HepG2 (cell line): ENCODE results near the gene RBM19. TPM values are rescaled to one million over a fixed set of nuclear protein-coding genes. Genes with fewer than 3 reads are reported as not detected.

Experiments used
- CBX5 ChIP-seq: sonication (generic); formaldehyde crosslinking; IDR thresholded peaks from 2 replicates; pipeline ENCODE4 v1.4.0; 2020; ENCODE audit warnings: missing genetic modification reagents, borderline replicate concordance
- ELF1 ChIP-seq: sonication (generic); formaldehyde crosslinking; IDR thresholded peaks from 2 replicates; pipeline ENCODE4 v1.4.0; 2020; ENCODE audit warnings: missing genetic modification reagents
- JUN ChIP-seq: sonication (generic); formaldehyde crosslinking; IDR thresholded peaks from 2 replicates; pipeline ENCODE4 v1.4.0; 2020; ENCODE audit warnings: mild to moderate bottlenecking, missing genetic modification reagents
- KDM6A ChIP-seq: IDR thresholded peaks from 2 replicates; pipeline ENCODE4 v1.6.1; 2016; ENCODE audit warnings: low read depth
- MBD4 ChIP-seq: IDR thresholded peaks from 2 replicates; pipeline ENCODE4 v1.6.1; 2012; ENCODE audit warnings: low read length, inconsistent platforms, borderline replicate concordance
- RARG ChIP-seq: sonication (generic); formaldehyde crosslinking; IDR thresholded peaks from 2 replicates; pipeline ENCODE4 v1.4.0; 2020; ENCODE audit warnings: low read depth, mild to moderate bottlenecking, missing genetic modification reagents
- TP53 ChIP-seq: sonication (generic); formaldehyde crosslinking; conservative IDR thresholded peaks from 2 replicates; pipeline ENCODE4 v1.4.0; 2020; ENCODE audit warnings: missing genetic modification reagents
- ZFP37 ChIP-seq: sonication (generic); formaldehyde crosslinking; IDR thresholded peaks from 2 replicates; pipeline ENCODE4 v1.4.0; 2020; ENCODE audit warnings: missing genetic modification reagents, borderline replicate concordance
- ZKSCAN1 ChIP-seq: fragments of 150-350 bp; IDR thresholded peaks from 2 replicates; pipeline ENCODE4 v1.6.1; 2014; ENCODE audit warnings: low read length
- ZNF180 ChIP-seq: sonication (generic); formaldehyde crosslinking; IDR thresholded peaks from 2 replicates; pipeline ENCODE4 v1.4.0; 2020; ENCODE audit warnings: low read depth, missing genetic modification reagents, borderline replicate concordance
- ZNF337 ChIP-seq: sonication (generic); formaldehyde crosslinking; IDR thresholded peaks from 2 replicates; pipeline ENCODE4 v1.5.1; 2020; ENCODE audit warnings: missing genetic modification reagents, low read depth, mild to moderate bottlenecking, borderline replicate concordance
- ZNF44 ChIP-seq: sonication (generic); formaldehyde crosslinking; IDR thresholded peaks from 2 replicates; pipeline ENCODE4 v1.5.1; 2020; ENCODE audit warnings: mild to moderate bottlenecking, missing genetic modification reagents
- ZZZ3 ChIP-seq: sonication (generic); formaldehyde crosslinking; IDR thresholded peaks from 2 replicates; pipeline ENCODE4 v1.4.0; 2020; ENCODE audit warnings: missing genetic modification reagents, mild to moderate bottlenecking, borderline replicate concordance
- polyA plus RNA-seq, 8 experiments: library from polyadenylated mRNA; depleted of rRNA in 3 of 8; stranded (reverse) in 7 of 8; unstranded in 1 of 8; fragments of >200 nt; fragmentation: Illumina TruSeq in 4 of 8; extraction: Trizol in 4 of 8; gene quantifications; 2 replicates each; pipeline versions ENCODE4 v1.2.1 to v1.2.3, GENCODE V29; 2011 to 2016; ENCODE audit warnings: low read depth in 4 of 8, missing spikeins in 1 of 8, mixed read lengths in 1 of 8; ENCODE audit not compliant: insufficient read depth in 1 of 8
- total RNA-seq, 5 experiments: library from RNA; depleted of rRNA; stranded (reverse); fragments of >200 nt; fragmentation: Illumina TruSeq; extraction: Trizol; gene quantifications; 2 replicates each; pipeline ENCODE4 v1.2.3, GENCODE V29; 2016; ENCODE audit warnings: low read depth in 1 of 5
- TF ChIP-seq, protein P1 (sequence below): sonication (generic); formaldehyde crosslinking; IDR thresholded peaks from 2 replicates; pipeline ENCODE4 v1.5.0; 2020; ENCODE audit warnings: mild to moderate bottlenecking, missing genetic modification reagents
- TF ChIP-seq, protein P2 (sequence below): sonication (generic); formaldehyde crosslinking; IDR thresholded peaks from 2 replicates; pipeline ENCODE4 v1.4.0; 2020; ENCODE audit warnings: missing genetic modification reagents, borderline replicate concordance
- TF ChIP-seq, protein P3 (sequence below): sonication (generic); IDR thresholded peaks from 2 replicates; pipeline ENCODE4 v1.6.1; 2016; ENCODE audit warnings: low read depth, borderline replicate concordance
- TF ChIP-seq, protein P4 (sequence below): sonication (generic); formaldehyde crosslinking; IDR thresholded peaks from 2 replicates; pipeline ENCODE4 v1.4.0; 2020; ENCODE audit warnings: missing genetic modification reagents, borderline replicate concordance
- TF ChIP-seq, protein P5 (sequence below), 2 experiments: fragments of 450-650 bp in 1 of 2; sonication (generic) in 1 of 2; formaldehyde crosslinking; IDR thresholded peaks; 2 replicates each; pipeline versions ENCODE4 v1.5.0 to v1.8.0; 2020 to 2022; ENCODE audit warnings: mild to moderate bottlenecking in 1 of 2, missing genetic modification reagents in 1 of 2

The RBM19 gene
- total and polyA plus RNA-seq, 2 of the 13 experiments (the other 11 are each of a cell fraction or from before 2014, with no cell fraction given), result 19.3 to 32.2 TPM

DNA sequence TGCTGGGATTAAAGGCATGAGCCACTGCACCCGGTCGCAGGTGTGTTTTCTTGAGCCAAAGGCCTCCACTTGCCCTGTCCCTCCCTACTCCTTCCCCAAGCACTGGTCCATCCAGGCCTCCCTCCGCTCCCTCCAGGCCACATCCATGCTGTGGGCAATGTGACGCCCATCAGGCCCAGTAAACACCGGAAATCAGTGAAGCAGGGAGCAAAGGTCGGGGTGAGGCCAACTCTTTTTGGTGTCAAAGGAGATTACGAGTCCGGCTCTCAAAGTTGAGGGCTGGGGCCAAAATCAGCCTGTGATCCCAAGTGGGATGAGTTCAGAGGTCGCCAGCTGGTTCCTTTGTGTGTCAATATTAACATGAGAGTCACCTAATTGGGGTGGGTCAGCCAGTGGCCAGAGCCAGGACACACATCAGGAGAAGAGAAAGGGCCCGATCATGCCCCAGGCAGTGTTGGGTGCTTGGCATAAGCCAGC lies 195.7 kb downstream of the RBM19 start (continued):
- TF ChIP-seq ZFP37 (peak; percentile 62; the same call in 1 of the 2 replicates), JUN (CRISPR knock-in tag) (peak; percentile 77), ZNF337 (CRISPR knock-in tag) (no peak), ZNF44 (CRISPR knock-in tag) (no peak), MBD4 (no peak), ZNF180 (no peak), ELF1 (peak; percentile 88), ZKSCAN1 (peak; percentile 52; the same call in 1 of the 2 replicates), ZZZ3 (0 out of 2 replicates have a peak, but pooled peaks have one; percentile 67), TP53 (CRISPR knock-in tag) (no peak), CBX5 (CRISPR knock-in tag) (peak; percentile 90; the same call in 1 of the 2 replicates), KDM6A (CRISPR knock-in tag) (peak; percentile 98), RARG (CRISPR knock-in tag) (0 out of 2 replicates have a peak, but pooled peaks have one; percentile 46)
- TF ChIP-seq, protein P1, sequence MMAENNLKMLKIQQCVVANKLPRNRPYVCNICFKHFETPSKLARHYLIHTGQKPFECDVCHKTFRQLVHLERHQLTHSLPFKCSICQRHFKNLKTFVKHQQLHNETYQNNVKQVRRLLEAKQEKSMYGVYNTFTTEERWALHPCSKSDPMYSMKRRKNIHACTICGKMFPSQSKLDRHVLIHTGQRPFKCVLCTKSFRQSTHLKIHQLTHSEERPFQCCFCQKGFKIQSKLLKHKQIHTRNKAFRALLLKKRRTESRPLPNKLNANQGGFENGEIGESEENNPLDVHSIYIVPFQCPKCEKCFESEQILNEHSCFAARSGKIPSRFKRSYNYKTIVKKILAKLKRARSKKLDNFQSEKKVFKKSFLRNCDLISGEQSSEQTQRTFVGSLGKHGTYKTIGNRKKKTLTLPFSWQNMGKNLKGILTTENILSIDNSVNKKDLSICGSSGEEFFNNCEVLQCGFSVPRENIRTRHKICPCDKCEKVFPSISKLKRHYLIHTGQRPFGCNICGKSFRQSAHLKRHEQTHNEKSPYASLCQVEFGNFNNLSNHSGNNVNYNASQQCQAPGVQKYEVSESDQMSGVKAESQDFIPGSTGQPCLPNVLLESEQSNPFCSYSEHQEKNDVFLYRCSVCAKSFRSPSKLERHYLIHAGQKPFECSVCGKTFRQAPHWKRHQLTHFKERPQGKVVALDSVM, result peak; percentile 90
- TF ChIP-seq, protein P2, sequence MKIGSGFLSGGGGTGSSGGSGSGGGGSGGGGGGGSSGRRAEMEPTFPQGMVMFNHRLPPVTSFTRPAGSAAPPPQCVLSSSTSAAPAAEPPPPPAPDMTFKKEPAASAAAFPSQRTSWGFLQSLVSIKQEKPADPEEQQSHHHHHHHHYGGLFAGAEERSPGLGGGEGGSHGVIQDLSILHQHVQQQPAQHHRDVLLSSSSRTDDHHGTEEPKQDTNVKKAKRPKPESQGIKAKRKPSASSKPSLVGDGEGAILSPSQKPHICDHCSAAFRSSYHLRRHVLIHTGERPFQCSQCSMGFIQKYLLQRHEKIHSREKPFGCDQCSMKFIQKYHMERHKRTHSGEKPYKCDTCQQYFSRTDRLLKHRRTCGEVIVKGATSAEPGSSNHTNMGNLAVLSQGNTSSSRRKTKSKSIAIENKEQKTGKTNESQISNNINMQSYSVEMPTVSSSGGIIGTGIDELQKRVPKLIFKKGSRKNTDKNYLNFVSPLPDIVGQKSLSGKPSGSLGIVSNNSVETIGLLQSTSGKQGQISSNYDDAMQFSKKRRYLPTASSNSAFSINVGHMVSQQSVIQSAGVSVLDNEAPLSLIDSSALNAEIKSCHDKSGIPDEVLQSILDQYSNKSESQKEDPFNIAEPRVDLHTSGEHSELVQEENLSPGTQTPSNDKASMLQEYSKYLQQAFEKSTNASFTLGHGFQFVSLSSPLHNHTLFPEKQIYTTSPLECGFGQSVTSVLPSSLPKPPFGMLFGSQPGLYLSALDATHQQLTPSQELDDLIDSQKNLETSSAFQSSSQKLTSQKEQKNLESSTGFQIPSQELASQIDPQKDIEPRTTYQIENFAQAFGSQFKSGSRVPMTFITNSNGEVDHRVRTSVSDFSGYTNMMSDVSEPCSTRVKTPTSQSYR (CRISPR knock-in tag), result peak; percentile 81; the same call in 1 of the 2 replicates
- TF ChIP-seq, protein P3, sequence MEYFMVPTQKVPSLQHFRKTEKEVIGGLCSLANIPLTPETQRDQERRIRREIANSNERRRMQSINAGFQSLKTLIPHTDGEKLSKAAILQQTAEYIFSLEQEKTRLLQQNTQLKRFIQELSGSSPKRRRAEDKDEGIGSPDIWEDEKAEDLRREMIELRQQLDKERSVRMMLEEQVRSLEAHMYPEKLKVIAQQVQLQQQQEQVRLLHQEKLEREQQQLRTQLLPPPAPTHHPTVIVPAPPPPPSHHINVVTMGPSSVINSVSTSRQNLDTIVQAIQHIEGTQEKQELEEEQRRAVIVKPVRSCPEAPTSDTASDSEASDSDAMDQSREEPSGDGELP, result peak; percentile 100
- TF ChIP-seq, protein P4, sequence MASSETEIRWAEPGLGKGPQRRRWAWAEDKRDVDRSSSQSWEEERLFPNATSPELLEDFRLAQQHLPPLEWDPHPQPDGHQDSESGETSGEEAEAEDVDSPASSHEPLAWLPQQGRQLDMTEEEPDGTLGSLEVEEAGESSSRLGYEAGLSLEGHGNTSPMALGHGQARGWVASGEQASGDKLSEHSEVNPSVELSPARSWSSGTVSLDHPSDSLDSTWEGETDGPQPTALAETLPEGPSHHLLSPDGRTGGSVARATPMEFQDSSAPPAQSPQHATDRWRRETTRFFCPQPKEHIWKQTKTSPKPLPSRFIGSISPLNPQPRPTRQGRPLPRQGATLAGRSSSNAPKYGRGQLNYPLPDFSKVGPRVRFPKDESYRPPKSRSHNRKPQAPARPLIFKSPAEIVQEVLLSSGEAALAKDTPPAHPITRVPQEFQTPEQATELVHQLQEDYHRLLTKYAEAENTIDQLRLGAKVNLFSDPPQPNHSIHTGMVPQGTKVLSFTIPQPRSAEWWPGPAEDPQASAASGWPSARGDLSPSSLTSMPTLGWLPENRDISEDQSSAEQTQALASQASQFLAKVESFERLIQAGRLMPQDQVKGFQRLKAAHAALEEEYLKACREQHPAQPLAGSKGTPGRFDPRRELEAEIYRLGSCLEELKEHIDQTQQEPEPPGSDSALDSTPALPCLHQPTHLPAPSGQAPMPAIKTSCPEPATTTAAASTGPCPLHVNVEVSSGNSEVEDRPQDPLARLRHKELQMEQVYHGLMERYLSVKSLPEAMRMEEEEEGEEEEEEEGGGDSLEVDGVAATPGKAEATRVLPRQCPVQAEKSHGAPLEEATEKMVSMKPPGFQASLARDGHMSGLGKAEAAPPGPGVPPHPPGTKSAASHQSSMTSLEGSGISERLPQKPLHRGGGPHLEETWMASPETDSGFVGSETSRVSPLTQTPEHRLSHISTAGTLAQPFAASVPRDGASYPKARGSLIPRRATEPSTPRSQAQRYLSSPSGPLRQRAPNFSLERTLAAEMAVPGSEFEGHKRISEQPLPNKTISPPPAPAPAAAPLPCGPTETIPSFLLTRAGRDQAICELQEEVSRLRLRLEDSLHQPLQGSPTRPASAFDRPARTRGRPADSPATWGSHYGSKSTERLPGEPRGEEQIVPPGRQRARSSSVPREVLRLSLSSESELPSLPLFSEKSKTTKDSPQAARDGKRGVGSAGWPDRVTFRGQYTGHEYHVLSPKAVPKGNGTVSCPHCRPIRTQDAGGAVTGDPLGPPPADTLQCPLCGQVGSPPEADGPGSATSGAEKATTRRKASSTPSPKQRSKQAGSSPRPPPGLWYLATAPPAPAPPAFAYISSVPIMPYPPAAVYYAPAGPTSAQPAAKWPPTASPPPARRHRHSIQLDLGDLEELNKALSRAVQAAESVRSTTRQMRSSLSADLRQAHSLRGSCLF (CRISPR knock-in tag), result no peak
- TF ChIP-seq, protein P5, sequence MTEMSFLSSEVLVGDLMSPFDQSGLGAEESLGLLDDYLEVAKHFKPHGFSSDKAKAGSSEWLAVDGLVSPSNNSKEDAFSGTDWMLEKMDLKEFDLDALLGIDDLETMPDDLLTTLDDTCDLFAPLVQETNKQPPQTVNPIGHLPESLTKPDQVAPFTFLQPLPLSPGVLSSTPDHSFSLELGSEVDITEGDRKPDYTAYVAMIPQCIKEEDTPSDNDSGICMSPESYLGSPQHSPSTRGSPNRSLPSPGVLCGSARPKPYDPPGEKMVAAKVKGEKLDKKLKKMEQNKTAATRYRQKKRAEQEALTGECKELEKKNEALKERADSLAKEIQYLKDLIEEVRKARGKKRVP (CRISPR knock-in tag; IDR thresholded peaks at IDR 0.05), result peak in 1 of 2 experiments; percentile 75; a peak in 1 of 4 replicates
